Stimulated activated CD4-positive, alpha-beta T cell treated with anti-CD3 and anti-CD28 coated beads, Interleukin-12 subunit alpha, Interleukin-12 subunit beta, amount 100 ng/mL, for 4 hours (primary cell): Measurements from ENCODE around the gene DNAJB6.

ENCODE experiments used
- DNase-seq: peaks from one replicate; pipeline ENCODE4 v3.0.0-alpha.2; 2020

Gene DNAJB6

GRCh38 chr7:157371296-157371695 lies 34.5 kb downstream of the DNAJB6 start:
- no peak for DNase-seq

- no peak for DNase-seq
Observed at GRCh38 chr7:157372300-157373232, 35.8 kb downstream of the DNAJB6 start.

GRCh38 chr7:157373493-157373892 lies 36.7 kb downstream of the DNAJB6 start:
- DNase-seq, result no peak

- DNase-seq, result no peak
Observed at GRCh38 chr7:157375410-157375809, 38.6 kb downstream of the DNAJB6 start.

GRCh38 chr7:157377436-157378124 lies 40.8 kb downstream of the DNAJB6 start:
- DNase-seq, result no peak

- DNase-seq, result no peak
Observed at GRCh38 chr7:157378390-157378789, 41.6 kb downstream of the DNAJB6 start.

- DNase-seq, result no peak
Observed at GRCh38 chr7:157379493-157379892, 42.7 kb downstream of the DNAJB6 start.

- no peak for DNase-seq
Observed at GRCh38 chr7:157380416-157380815, 43.6 kb downstream of the DNAJB6 start.

- DNase-seq, result no peak
Observed at GRCh38 chr7:157383868-157384267, 47.1 kb downstream of the DNAJB6 start.

GRCh38 chr7:157384301-157384700 lies 47.5 kb downstream of the DNAJB6 start:
- no peak for DNase-seq

GRCh38 chr7:157386979-157387800 lies 50.4 kb downstream of the DNAJB6 start:
- DNase-seq, result peak; percentile 82

GRCh38 chr7:157388301-157388700 lies 51.5 kb downstream of the DNAJB6 start:
- DNase-seq, result no peak

- DNase-seq, result no peak
Observed at GRCh38 chr7:157389951-157390730, 53.3 kb downstream of the DNAJB6 start.

- no peak for DNase-seq
Observed at GRCh38 chr7:157391036-157391710, 54.4 kb downstream of the DNAJB6 start.

GRCh38 chr7:157392256-157393037 lies 55.6 kb downstream of the DNAJB6 start:
- no peak for DNase-seq

- DNase-seq, result no peak
Observed at GRCh38 chr7:157394246-157395191, 57.7 kb downstream of the DNAJB6 start.

- no peak for DNase-seq
Observed at GRCh38 chr7:157395206-157395605, 58.4 kb downstream of the DNAJB6 start.

GRCh38 chr7:157396316-157397035 lies 59.7 kb downstream of the DNAJB6 start:
- no peak for DNase-seq
